ENCODE results near the gene SELENBP1.

Gene SELENBP1

GRCh38 chr1:151371370-151372057 is 991 bp downstream of the SELENBP1 start:
- CTCF ChIA-PET = interaction anchor here (0.6 to 1.2 kb wide), 3 partner anchors 11 to 264 kb away, joined by 3 to 5 read pairs (median 4); no protein-coding TSS in a partner anchor
- peak; percentile 44 for DNase-seq (ENCODE audit: extremely low spot score)
- no peak for TF ChIP-seq TARDBP (IDR thresholded peaks at IDR 0.05)
- TF ChIP-seq SUZ12 (IDR thresholded peaks at IDR 0.05) = no peak
- TF ChIP-seq SP1 (IDR thresholded peaks at IDR 0.05) = no peak
- no peak for TF ChIP-seq PKNOX1 (IDR thresholded peaks at IDR 0.05)
- no peak for TF ChIP-seq LEF1 (IDR thresholded peaks at IDR 0.05; ENCODE audit: borderline replicate concordance)
- no peak for TF ChIP-seq FOXA1 (IDR thresholded peaks at IDR 0.05)
- TF ChIP-seq ELF4 (IDR thresholded peaks at IDR 0.05) = no peak
- no peak for TF ChIP-seq CTBP1 (IDR thresholded peaks at IDR 0.05; ENCODE audit: borderline replicate concordance)
- TF ChIP-seq FOXM1 (IDR thresholded peaks at IDR 0.05; ENCODE audit: borderline replicate concordance) = no peak
- no peak for TF ChIP-seq BHLHE40 (IDR thresholded peaks at IDR 0.05; ENCODE audit: borderline replicate concordance)
- no peak for TF ChIP-seq HDGF (IDR thresholded peaks at IDR 0.05; ENCODE audit: borderline replicate concordance)
- no peak for TF ChIP-seq ZNF384 (IDR thresholded peaks at IDR 0.05)
- TF ChIP-seq FOXK2 (IDR thresholded peaks at IDR 0.05) = no peak
- no peak for TF ChIP-seq L3MBTL2 (conservative IDR thresholded peaks at IDR 0.05)
- POLR2A ChIA-PET = interaction anchor here (0.9 to 2.3 kb wide), 6 partner anchors 11 to 140 kb away, joined by 3 to 16 read pairs (median 7); partner anchors contain the start of genes CGN, PSMB4, RFX5 and ZNF687

- TF ChIP-seq ELF4 (IDR thresholded peaks at IDR 0.05) = no peak
- TF ChIP-seq CTBP1 (IDR thresholded peaks at IDR 0.05; ENCODE audit: borderline replicate concordance) = no peak
- no peak for TF ChIP-seq TARDBP (IDR thresholded peaks at IDR 0.05)
- TF ChIP-seq PKNOX1 (IDR thresholded peaks at IDR 0.05) = no peak
- no peak for TF ChIP-seq HDGF (IDR thresholded peaks at IDR 0.05; ENCODE audit: borderline replicate concordance)
- TF ChIP-seq SP1 (IDR thresholded peaks at IDR 0.05) = no peak
- no peak for TF ChIP-seq FOXA1 (IDR thresholded peaks at IDR 0.05)
- TF ChIP-seq SUZ12 (IDR thresholded peaks at IDR 0.05) = no peak
- no peak for TF ChIP-seq L3MBTL2 (conservative IDR thresholded peaks at IDR 0.05)
- TF ChIP-seq BHLHE40 (IDR thresholded peaks at IDR 0.05; ENCODE audit: borderline replicate concordance) = no peak
- TF ChIP-seq ZNF384 (IDR thresholded peaks at IDR 0.05) = no peak
- no peak for TF ChIP-seq FOXM1 (IDR thresholded peaks at IDR 0.05; ENCODE audit: borderline replicate concordance)
- no peak for TF ChIP-seq NFRKB (IDR thresholded peaks at IDR 0.05)
- TF ChIP-seq FOXK2 (IDR thresholded peaks at IDR 0.05) = no peak
- no peak for TF ChIP-seq LEF1 (IDR thresholded peaks at IDR 0.05; ENCODE audit: borderline replicate concordance)
- no peak for TF ChIP-seq ARNT (IDR thresholded peaks at IDR 0.05)
- ChIA-PET POLR2A (interaction anchor here (0.8 to 1.2 kb wide), 3 partner anchors 25 to 43 kb away, joined by 3 read pairs; partner anchors contain the start of genes PI4KB and PSMB4), CTCF (interaction anchor here (0.6 to 1.1 kb wide), 4 partner anchors 15 to 610 kb away, joined by 3 to 4 read pairs (median 4); no protein-coding TSS in a partner anchor)
- peak; percentile 6 for DNase-seq (ENCODE audit: extremely low spot score)
Measured at GRCh38 chr1:151370211-151370911, 2.1 kb downstream of the SELENBP1 start.

GRCh38 chr1:151369621-151370048 is 2.9 kb downstream of the SELENBP1 start:
- ChIA-PET POLR2A (interaction anchor here (0.8 to 1.2 kb wide), 3 partner anchors 25 to 43 kb away, joined by 3 read pairs; partner anchors contain the start of genes PI4KB and PSMB4), CTCF (interaction anchor here (0.6 to 1.1 kb wide), 3 partner anchors 14 to 610 kb away, joined by 3 to 4 read pairs (median 3); no protein-coding TSS in a partner anchor)
- peak; percentile 16 for DNase-seq (ENCODE audit: extremely low spot score)
- no peak for TF ChIP-seq TARDBP (IDR thresholded peaks at IDR 0.05)
- no peak for TF ChIP-seq ARNT (IDR thresholded peaks at IDR 0.05)
- TF ChIP-seq SP1 (IDR thresholded peaks at IDR 0.05) = no peak
- no peak for TF ChIP-seq ZNF384 (IDR thresholded peaks at IDR 0.05)
- no peak for TF ChIP-seq ELF4 (IDR thresholded peaks at IDR 0.05)
- no peak for TF ChIP-seq L3MBTL2 (conservative IDR thresholded peaks at IDR 0.05)
- TF ChIP-seq NFRKB (IDR thresholded peaks at IDR 0.05) = no peak
- TF ChIP-seq SUZ12 (IDR thresholded peaks at IDR 0.05) = no peak
- no peak for TF ChIP-seq LEF1 (IDR thresholded peaks at IDR 0.05; ENCODE audit: borderline replicate concordance)
- TF ChIP-seq BHLHE40 (IDR thresholded peaks at IDR 0.05; ENCODE audit: borderline replicate concordance) = no peak
- no peak for TF ChIP-seq FOXA1 (IDR thresholded peaks at IDR 0.05)
- no peak for TF ChIP-seq CTBP1 (IDR thresholded peaks at IDR 0.05; ENCODE audit: borderline replicate concordance)
- no peak for TF ChIP-seq FOXM1 (IDR thresholded peaks at IDR 0.05; ENCODE audit: borderline replicate concordance)
- TF ChIP-seq FOXK2 (IDR thresholded peaks at IDR 0.05) = no peak
- no peak for TF ChIP-seq HDGF (IDR thresholded peaks at IDR 0.05; ENCODE audit: borderline replicate concordance)
- no peak for TF ChIP-seq PKNOX1 (IDR thresholded peaks at IDR 0.05)

- POLR2A ChIA-PET = interaction anchor here (1.0 to 1.5 kb wide), 2 partner anchors 24 to 42 kb away, joined by 3 to 4 read pairs; partner anchors contain the start of gene PI4KB
- TF ChIP-seq L3MBTL2 (conservative IDR thresholded peaks at IDR 0.05) (no peak), FOXA1 (IDR thresholded peaks at IDR 0.05) (no peak), FOXK2 (IDR thresholded peaks at IDR 0.05) (no peak), CTBP1 (IDR thresholded peaks at IDR 0.05; ENCODE audit: borderline replicate concordance) (no peak), BHLHE40 (IDR thresholded peaks at IDR 0.05; ENCODE audit: borderline replicate concordance) (no peak), PKNOX1 (IDR thresholded peaks at IDR 0.05) (no peak)
- CTCF ChIA-PET = no interaction called here
- no peak for DNase-seq (ENCODE audit: extremely low spot score)
Measured at GRCh38 chr1:151369302-151369610, 3.2 kb downstream of the SELENBP1 start.

All from HEK293T (cell line).